Activated T-helper 2 cell treated with anti-CD3 and anti-CD28 coated beads, Interferon-gamma antibody, Interleukin-2, Interleukin-4, amounts not matched to agents 10 μg/mL and 5 μg/mL and 100 μg/mL, durations not matched to agents 14 hours and 24 hours and 36 hours (primary cell): ENCODE results near the gene SEMA3G. TPM values are rescaled to one million over a fixed set of nuclear protein-coding genes. Genes with fewer than 3 reads are reported as not detected.

Experiments used
- DNase-seq: peaks from one replicate; pipeline ENCODE4 v3.0.0; 2021; ENCODE audit warnings: low spot score
- H3K27ac Mint-ChIP-seq: one replicate; pipeline ENCODE4 v1.8.0; 2021; ENCODE audit warnings: mixed read lengths
- H3K27me3 Mint-ChIP-seq: one replicate; pipeline ENCODE4 v1.8.0; 2021; ENCODE audit warnings: low read depth, mixed read lengths
- H3K36me3 Mint-ChIP-seq: one replicate; pipeline ENCODE4 v1.8.0; 2021; ENCODE audit warnings: low read depth, mixed read lengths
- H3K4me1 Mint-ChIP-seq: one replicate; pipeline ENCODE4 v1.8.0; 2021; ENCODE audit warnings: low read depth, mixed read lengths
- H3K4me3 Mint-ChIP-seq: one replicate; pipeline ENCODE4 v1.8.0; 2021; ENCODE audit warnings: low read depth, mild to moderate bottlenecking, moderate library complexity, mixed read lengths
- H3K9me3 Mint-ChIP-seq: one replicate; pipeline ENCODE4 v1.8.0; 2021; ENCODE audit warnings: mixed read lengths
- intact Hi-C: fragments of 100-400 bp; cut with micrococcal nuclease; formaldehyde crosslinking; loops from one replicate; pipeline ENCODE4 v1.15.1; 2023
- total RNA-seq: library from RNA; stranded (reverse); gene quantifications from 2 replicates; pipeline ENCODE4 v1.2.3, GENCODE V29; 2022

Gene SEMA3G
- total RNA-seq, 1 donor from 2014 or later: 0.30 TPM

GRCh38 chr3:52484680-52485461 is 40.0 kb upstream of the SEMA3G start:
- Mint-ChIP-seq H3K4me1 (no peaks in the 10 kb centered on the region), H3K36me3 (peaks cover 38% of the 10 kb centered on the region), H3K9me3 (no peaks in the 10 kb centered on the region), H3K27ac (no peak overlapping the region), H3K27me3 (no peaks in the 10 kb centered on the region), H3K4me3 (no peak overlapping the region)
- DNase-seq: no peak
- intact Hi-C loops: no loop called here

- Mint-ChIP-seq H3K4me3 (no peak overlapping the region), H3K9me3 (no peaks in the 10 kb centered on the region), H3K36me3 (peaks cover 42% of the 10 kb centered on the region), H3K27ac (no peak overlapping the region), H3K27me3 (no peaks in the 10 kb centered on the region), H3K4me1 (no peaks in the 10 kb centered on the region)
- DNase-seq: no peak
- intact Hi-C loops: no loop called here
Observed at GRCh38 chr3:52483577-52484381, 38.9 kb upstream of the SEMA3G start.

- Mint-ChIP-seq H3K4me3 (no peak overlapping the region), H3K27me3 (no peaks in the 10 kb centered on the region), H3K9me3 (no peaks in the 10 kb centered on the region), H3K27ac (no peak overlapping the region), H3K36me3 (peaks cover 43% of the 10 kb centered on the region), H3K4me1 (no peaks in the 10 kb centered on the region)
- intact Hi-C loops: no loop called here
- DNase-seq: no peak
Observed at GRCh38 chr3:52483081-52483480, 38.2 kb upstream of the SEMA3G start.

GRCh38 chr3:52481819-52482521 is 37.1 kb upstream of the SEMA3G start:
- DNase-seq: no peak
- H3K36me3 Mint-ChIP-seq: peaks cover 44% of the 10 kb centered on the region
- H3K27me3 Mint-ChIP-seq: no peaks in the 10 kb centered on the region
- intact Hi-C loops: no loop called here
- H3K27ac Mint-ChIP-seq: no peak overlapping the region
- H3K4me3 Mint-ChIP-seq: no peak overlapping the region
- H3K4me1 Mint-ChIP-seq: no peaks in the 10 kb centered on the region
- no peaks in the 10 kb centered on the region for H3K9me3 Mint-ChIP-seq

- no peaks in the 10 kb centered on the region for H3K27me3 Mint-ChIP-seq
- H3K36me3 Mint-ChIP-seq: peaks cover 49% of the 10 kb centered on the region
- no peaks in the 10 kb centered on the region for H3K4me1 Mint-ChIP-seq
- DNase-seq: no peak
- no peak overlapping the region for H3K4me3 Mint-ChIP-seq
- no peaks in the 10 kb centered on the region for H3K9me3 Mint-ChIP-seq
- no peak overlapping the region for H3K27ac Mint-ChIP-seq
- intact Hi-C loops: no loop called here
Observed at GRCh38 chr3:52480768-52481715, 36.1 kb upstream of the SEMA3G start.

- Mint-ChIP-seq H3K4me1 (no peaks in the 10 kb centered on the region), H3K4me3 (no peak overlapping the region), H3K9me3 (no peaks in the 10 kb centered on the region), H3K36me3 (peaks cover 53% of the 10 kb centered on the region), H3K27ac (no peak overlapping the region), H3K27me3 (no peaks in the 10 kb centered on the region)
- intact Hi-C loops: no loop called here
- DNase-seq: no peak
Observed at GRCh38 chr3:52479877-52480575, 35.1 kb upstream of the SEMA3G start.

GRCh38 chr3:52479037-52479876 is 34.4 kb upstream of the SEMA3G start:
- Mint-ChIP-seq H3K36me3 (peaks cover 57% of the 10 kb centered on the region), H3K4me1 (no peaks in the 10 kb centered on the region), H3K27me3 (no peaks in the 10 kb centered on the region), H3K27ac (peak overlapping the region; percentile 58), H3K4me3 (no peak overlapping the region), H3K9me3 (no peaks in the 10 kb centered on the region)
- intact Hi-C loops: no loop called here
- DNase-seq: no peak

GRCh38 chr3:52477796-52478095 is 32.8 kb upstream of the SEMA3G start:
- no peak overlapping the region for H3K27ac Mint-ChIP-seq
- H3K36me3 Mint-ChIP-seq: peaks cover 67% of the 10 kb centered on the region
- H3K27me3 Mint-ChIP-seq: no peaks in the 10 kb centered on the region
- H3K4me1 Mint-ChIP-seq: no peaks in the 10 kb centered on the region
- no peaks in the 10 kb centered on the region for H3K9me3 Mint-ChIP-seq
- intact Hi-C loops: no loop called here
- H3K4me3 Mint-ChIP-seq: no peak overlapping the region
- DNase-seq: no peak

- Mint-ChIP-seq H3K36me3 (peaks cover 70% of the 10 kb centered on the region), H3K27ac (no peak overlapping the region), H3K4me3 (no peak overlapping the region), H3K27me3 (no peaks in the 10 kb centered on the region), H3K4me1 (no peaks in the 10 kb centered on the region), H3K9me3 (no peaks in the 10 kb centered on the region)
- DNase-seq: no peak
- intact Hi-C loops: no loop called here
Observed at GRCh38 chr3:52477076-52477795, 32.3 kb upstream of the SEMA3G start.

- Mint-ChIP-seq H3K9me3 (no peaks in the 10 kb centered on the region), H3K4me1 (no peaks in the 10 kb centered on the region), H3K27me3 (no peaks in the 10 kb centered on the region), H3K27ac (no peak overlapping the region), H3K4me3 (no peak overlapping the region), H3K36me3 (peaks cover 62% of the 10 kb centered on the region)
- no peak for DNase-seq
- intact Hi-C loops: no loop called here
Observed at GRCh38 chr3:52473026-52473425, 28.1 kb upstream of the SEMA3G start.
